KMS-11 (cell line): Measurements from ENCODE around the gene HMHB1.
A peak's percentile ranks its signal among the peaks of the same experiment; 100 is the strongest.
"Not testable (repeated sequence)": the region's sequence is repeated elsewhere in the genome, so short reads cannot be mapped to it uniquely, and the experiment has no call there.

Experiments
- H2AFZ ChIP-seq: fragments of 200-600 bp; sonication (generic); 2 replicates; pipeline ENCODE4 v1.6.1; 2016; ENCODE audit warnings: antibody characterized with exemption, mixed run types, low read depth
- H3K27ac ChIP-seq: fragments of 200-600 bp; sonication (generic); 2 replicates; pipeline ENCODE4 v1.6.1; 2016; ENCODE audit warnings: mild to moderate bottlenecking, mixed run types
- H3K27me3 ChIP-seq: fragments of 200-600 bp; sonication (generic); 2 replicates; pipeline ENCODE4 v1.6.1; 2017; ENCODE audit warnings: mild to moderate bottlenecking, low read depth, mixed run types, moderate library complexity; ENCODE audit not compliant: insufficient read depth
- H3K36me3 ChIP-seq: fragments of 200-600 bp; sonication (generic); 2 replicates; pipeline ENCODE4 v1.6.1; 2017; ENCODE audit warnings: mild to moderate bottlenecking, mixed run types; ENCODE audit not compliant: insufficient read depth
- H3K4me1 ChIP-seq: fragments of 200-600 bp; sonication (generic); 2 replicates; pipeline ENCODE4 v1.6.1; 2016; ENCODE audit warnings: mild to moderate bottlenecking, low read depth, mixed run types; ENCODE audit not compliant: poor library complexity, severe bottlenecking
- H3K4me2 ChIP-seq: fragments of 200-600 bp; sonication (generic); 2 replicates; pipeline ENCODE4 v1.7.0; 2016; ENCODE audit warnings: mild to moderate bottlenecking, mixed run types
- H3K4me3 ChIP-seq: fragments of 200-600 bp; sonication (generic); IDR thresholded peaks from 2 replicates; pipeline ENCODE4 v1.6.1; 2017; ENCODE audit warnings: low read depth, low read length, mixed read lengths; ENCODE audit not compliant: insufficient read depth
- H3K79me2 ChIP-seq: fragments of 200-600 bp; sonication (generic); 2 replicates; pipeline ENCODE4 v1.6.1; 2016; ENCODE audit warnings: low read depth, mixed run types; ENCODE audit not compliant: insufficient read depth
- H3K9ac ChIP-seq: fragments of 200-600 bp; sonication (generic); 2 replicates; pipeline ENCODE4 v1.6.1; 2016; ENCODE audit warnings: mild to moderate bottlenecking, mixed run types
- H4K20me1 ChIP-seq: fragments of 200-600 bp; sonication (generic); 2 replicates; pipeline ENCODE4 v1.6.1; 2016; ENCODE audit warnings: mild to moderate bottlenecking, mixed run types; ENCODE audit not compliant: insufficient read depth
- TF ChIP-seq, protein P1 (sequence below): fragments of 200-600 bp; sonication (generic); conservative IDR thresholded peaks from 2 replicates; pipeline ENCODE4 v1.6.1; 2017; ENCODE audit warnings: low read depth, mild to moderate bottlenecking, antibody characterized with exemption, low read length, moderate library complexity, mixed read lengths

The HMHB1 gene

DNA sequence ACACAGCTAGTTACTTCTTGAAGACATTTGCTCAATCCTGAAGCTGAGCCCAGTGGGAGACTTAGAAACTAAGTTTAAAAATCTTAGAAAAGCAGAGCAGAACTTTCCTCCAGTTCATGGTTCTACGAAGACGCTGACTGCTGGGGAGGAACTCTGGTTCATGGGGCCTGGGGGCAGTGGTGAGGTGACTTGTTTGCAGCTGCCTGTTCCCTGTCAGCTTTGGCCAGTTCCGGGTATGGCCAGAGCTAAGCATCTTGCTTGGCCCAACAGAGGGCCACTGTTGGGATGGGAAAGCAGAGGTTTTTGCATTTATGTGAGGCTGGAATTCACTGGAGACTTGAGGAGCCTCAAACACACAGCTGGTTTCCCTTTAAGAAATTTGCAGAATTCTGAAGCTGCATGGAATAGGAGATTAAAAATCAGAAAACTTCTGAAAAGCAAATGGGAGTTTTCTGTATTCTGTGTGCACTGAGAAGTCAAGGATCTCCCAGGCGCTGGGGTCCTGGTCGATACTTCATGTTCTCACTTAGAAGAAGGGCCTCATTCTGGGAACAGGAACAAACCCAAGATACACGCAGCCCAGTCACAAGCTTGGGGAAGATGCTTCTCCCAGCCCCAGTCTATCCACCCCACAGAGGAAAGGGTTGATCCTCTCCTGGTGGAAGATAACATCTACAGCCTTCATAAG is 10.6 kb upstream of the HMHB1 start:
- TF ChIP-seq, protein P1, sequence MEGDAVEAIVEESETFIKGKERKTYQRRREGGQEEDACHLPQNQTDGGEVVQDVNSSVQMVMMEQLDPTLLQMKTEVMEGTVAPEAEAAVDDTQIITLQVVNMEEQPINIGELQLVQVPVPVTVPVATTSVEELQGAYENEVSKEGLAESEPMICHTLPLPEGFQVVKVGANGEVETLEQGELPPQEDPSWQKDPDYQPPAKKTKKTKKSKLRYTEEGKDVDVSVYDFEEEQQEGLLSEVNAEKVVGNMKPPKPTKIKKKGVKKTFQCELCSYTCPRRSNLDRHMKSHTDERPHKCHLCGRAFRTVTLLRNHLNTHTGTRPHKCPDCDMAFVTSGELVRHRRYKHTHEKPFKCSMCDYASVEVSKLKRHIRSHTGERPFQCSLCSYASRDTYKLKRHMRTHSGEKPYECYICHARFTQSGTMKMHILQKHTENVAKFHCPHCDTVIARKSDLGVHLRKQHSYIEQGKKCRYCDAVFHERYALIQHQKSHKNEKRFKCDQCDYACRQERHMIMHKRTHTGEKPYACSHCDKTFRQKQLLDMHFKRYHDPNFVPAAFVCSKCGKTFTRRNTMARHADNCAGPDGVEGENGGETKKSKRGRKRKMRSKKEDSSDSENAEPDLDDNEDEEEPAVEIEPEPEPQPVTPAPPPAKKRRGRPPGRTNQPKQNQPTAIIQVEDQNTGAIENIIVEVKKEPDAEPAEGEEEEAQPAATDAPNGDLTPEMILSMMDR = no peak
- H3K79me2 ChIP-seq = no peaks in the 10 kb centered on the region
- no peaks in the 10 kb centered on the region for H3K36me3 ChIP-seq
- H2AFZ ChIP-seq = 0 out of 2 replicates have a peak overlapping the region, but pooled peaks have one; percentile 4
- H4K20me1 ChIP-seq = no peaks in the 10 kb centered on the region
- no peaks in the 10 kb centered on the region for H3K4me1 ChIP-seq
- no peaks in the 10 kb centered on the region for H3K27me3 ChIP-seq
- H3K27ac ChIP-seq = no peak overlapping the region
- no peak overlapping the region for H3K9ac ChIP-seq
- no peak overlapping the region for H3K4me3 ChIP-seq
- H3K4me2 ChIP-seq = no peak overlapping the region

DNA sequence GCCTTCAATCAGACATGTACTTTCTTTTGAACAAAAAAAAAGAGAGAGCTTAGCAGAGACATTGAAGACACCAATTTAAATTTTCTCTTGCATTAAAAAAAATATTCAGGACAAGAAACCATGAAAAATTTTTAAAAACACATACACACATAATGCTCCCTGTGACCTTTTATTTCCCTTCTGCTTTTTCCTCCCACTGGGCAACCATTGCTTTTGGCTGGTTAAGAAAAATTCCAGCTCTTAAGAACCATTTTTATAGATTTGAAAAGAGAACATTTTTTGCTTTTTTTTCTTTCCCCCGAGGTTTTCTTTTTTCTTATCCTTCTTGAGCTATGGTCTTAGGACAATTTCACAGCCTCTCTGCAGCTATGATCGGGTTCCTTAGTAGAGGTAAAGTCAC is 6.1 kb upstream of the HMHB1 start:
- H4K20me1 ChIP-seq = no peaks in the 10 kb centered on the region
- H3K4me3 ChIP-seq = no peak overlapping the region
- H3K27ac ChIP-seq = no peak overlapping the region
- H3K4me2 ChIP-seq = no peak overlapping the region
- no peak overlapping the region for H2AFZ ChIP-seq
- H3K4me1 ChIP-seq = no peaks in the 10 kb centered on the region
- no peak overlapping the region for H3K9ac ChIP-seq
- no peaks in the 10 kb centered on the region for H3K27me3 ChIP-seq
- TF ChIP-seq, protein P1 = no peak
- no peaks in the 10 kb centered on the region for H3K36me3 ChIP-seq
- no peaks in the 10 kb centered on the region for H3K79me2 ChIP-seq

DNA sequence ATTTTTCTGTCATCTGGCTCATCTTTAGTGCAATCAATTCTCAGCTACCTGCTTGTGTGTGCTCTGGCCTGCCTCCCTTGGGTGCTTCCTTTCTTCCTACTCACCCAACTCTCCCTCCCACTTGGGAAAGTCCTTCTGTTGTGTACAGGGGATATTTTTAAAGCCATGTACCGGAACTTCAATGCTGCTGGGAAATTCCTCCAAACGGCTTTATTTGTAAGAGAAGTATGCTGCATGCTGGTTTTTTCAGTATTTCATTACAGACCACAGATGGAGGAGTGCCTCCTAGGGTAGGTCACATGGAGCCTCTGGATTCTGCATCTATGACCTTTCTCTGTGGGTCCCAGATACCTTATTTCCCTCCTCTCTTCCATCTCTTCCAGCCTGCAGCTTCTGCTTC is 5.4 kb upstream of the HMHB1 start:
- TF ChIP-seq, protein P1 = no peak
- Histone ChIP-seq H3K79me2 (no peaks in the 10 kb centered on the region), H3K36me3 (no peaks in the 10 kb centered on the region), H3K27me3 (no peaks in the 10 kb centered on the region), H3K4me2 (no peak overlapping the region), H3K4me1 (no peaks in the 10 kb centered on the region), H3K27ac (no peak overlapping the region), H2AFZ (no peak overlapping the region), H3K9ac (no peak overlapping the region), H4K20me1 (no peaks in the 10 kb centered on the region), H3K4me3 (no peak overlapping the region)

DNA sequence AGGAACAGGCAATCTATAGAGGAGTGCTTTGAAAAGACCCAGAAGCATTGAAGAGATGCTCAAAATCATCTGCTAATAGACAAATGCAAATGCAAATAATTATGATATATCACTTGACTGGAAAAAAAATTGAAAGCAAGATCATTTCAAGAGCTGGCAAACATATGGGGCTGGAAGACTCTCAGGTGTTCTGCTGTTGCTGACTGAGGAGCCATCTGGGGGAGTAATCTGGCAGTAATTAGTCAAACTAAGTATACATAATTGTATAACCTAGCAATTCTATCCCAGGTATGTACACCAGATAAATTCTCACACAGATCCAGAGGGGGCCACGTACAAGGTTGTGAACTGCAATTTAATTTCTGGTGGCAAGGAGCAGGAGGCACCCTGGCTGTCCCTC is 4.6 kb upstream of the HMHB1 start:
- no peak overlapping the region for H3K4me2 ChIP-seq
- no peaks in the 10 kb centered on the region for H3K36me3 ChIP-seq

DNA sequence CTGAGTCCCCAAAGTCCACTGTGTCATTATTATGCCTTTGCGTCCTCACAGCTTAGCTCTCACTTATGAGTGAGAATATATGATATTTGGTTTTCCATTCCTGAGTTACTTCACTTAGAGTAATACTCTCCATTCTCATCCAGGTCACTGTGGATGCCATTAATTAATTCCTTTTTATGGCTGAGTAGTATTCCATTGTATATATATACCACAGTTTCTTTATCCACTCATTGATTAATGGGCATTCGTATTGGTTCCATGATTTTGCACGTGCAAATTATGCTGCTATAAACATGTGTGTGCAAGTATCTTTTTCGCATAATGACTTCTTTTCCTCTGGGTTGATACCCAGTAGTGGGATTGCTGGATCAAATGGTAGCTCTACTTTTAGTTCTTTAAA is 4.4 kb downstream of the HMHB1 start:
- H3K4me3 ChIP-seq = not testable (repeated sequence)

More for the DNA sequence above, 4.6 kb upstream of the HMHB1 start:
- Histone ChIP-seq H3K4me1 (no peaks in the 10 kb centered on the region), H3K27ac (no peak overlapping the region), H3K9ac (no peak overlapping the region), H3K27me3 (no peaks in the 10 kb centered on the region), H4K20me1 (no peaks in the 10 kb centered on the region), H3K4me3 (no peak overlapping the region), H3K79me2 (no peaks in the 10 kb centered on the region), H2AFZ (no peak overlapping the region)
- TF ChIP-seq, protein P1 = no peak

More for the DNA sequence above, 4.4 kb downstream of the HMHB1 start:
- H3K4me2 ChIP-seq, H2AFZ ChIP-seq, H3K79me2 ChIP-seq, H3K36me3 ChIP-seq, H3K27ac ChIP-seq, H4K20me1 ChIP-seq, H3K9ac ChIP-seq, H3K27me3 ChIP-seq: not testable (repeated sequence)
- H3K4me1 ChIP-seq = peaks cover 12% of the 10 kb centered on the region
